Transverse colon (tissue), 3 donors: ENCODE results near the gene LIX1.

Source experiments
- EP300 ChIP-seq: sonication (generic); formaldehyde crosslinking; IDR thresholded peaks from one replicate; pipeline ENCODE4 v1.6.1; 2017; ENCODE audit warnings: antibody characterized with exemption, low read depth
- TF ChIP-seq, protein P1 (sequence below), 5 experiments: fragments of 200-600 bp in 3 of 5; fragments of 450-650 bp in 2 of 5; sonication (generic) in 3 of 5; IDR thresholded peaks; 1 replicate in 2 of 5; 2 replicates in 3 of 5; pipeline ENCODE4 v1.5.1; 2016 to 2017; ENCODE audit warnings: antibody characterized with exemption in 5 of 5, inconsistent platforms in 3 of 5, mild to moderate bottlenecking in 2 of 5, moderate library complexity in 1 of 5

DNA sequence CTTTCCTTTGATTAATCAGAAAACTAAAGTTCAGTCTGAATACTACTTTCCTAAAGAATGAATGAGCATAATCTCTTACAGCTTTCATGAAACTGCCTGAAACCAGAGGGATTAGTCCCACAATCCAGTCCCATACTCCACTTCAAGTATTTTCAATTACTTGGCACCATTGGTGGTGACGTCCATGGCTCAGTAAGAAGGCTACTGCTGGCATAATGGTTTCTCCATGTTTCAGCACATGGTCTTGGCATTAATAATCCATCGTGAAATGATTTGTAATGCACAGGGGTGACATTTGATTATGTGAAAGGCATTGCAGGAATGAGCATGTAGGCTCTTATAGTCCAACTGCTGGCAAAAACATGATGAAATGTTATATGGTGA lies 23.4 kb downstream of the LIX1 start:
- TF ChIP-seq, protein P1, sequence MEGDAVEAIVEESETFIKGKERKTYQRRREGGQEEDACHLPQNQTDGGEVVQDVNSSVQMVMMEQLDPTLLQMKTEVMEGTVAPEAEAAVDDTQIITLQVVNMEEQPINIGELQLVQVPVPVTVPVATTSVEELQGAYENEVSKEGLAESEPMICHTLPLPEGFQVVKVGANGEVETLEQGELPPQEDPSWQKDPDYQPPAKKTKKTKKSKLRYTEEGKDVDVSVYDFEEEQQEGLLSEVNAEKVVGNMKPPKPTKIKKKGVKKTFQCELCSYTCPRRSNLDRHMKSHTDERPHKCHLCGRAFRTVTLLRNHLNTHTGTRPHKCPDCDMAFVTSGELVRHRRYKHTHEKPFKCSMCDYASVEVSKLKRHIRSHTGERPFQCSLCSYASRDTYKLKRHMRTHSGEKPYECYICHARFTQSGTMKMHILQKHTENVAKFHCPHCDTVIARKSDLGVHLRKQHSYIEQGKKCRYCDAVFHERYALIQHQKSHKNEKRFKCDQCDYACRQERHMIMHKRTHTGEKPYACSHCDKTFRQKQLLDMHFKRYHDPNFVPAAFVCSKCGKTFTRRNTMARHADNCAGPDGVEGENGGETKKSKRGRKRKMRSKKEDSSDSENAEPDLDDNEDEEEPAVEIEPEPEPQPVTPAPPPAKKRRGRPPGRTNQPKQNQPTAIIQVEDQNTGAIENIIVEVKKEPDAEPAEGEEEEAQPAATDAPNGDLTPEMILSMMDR (IDR thresholded peaks at IDR 0.05): no peak
- no peak for TF ChIP-seq EP300
